Measurements from ENCODE around the gene LAMC3.

- TF ChIP-seq POLR2A (IDR thresholded peaks at IDR 0.05; ENCODE audit: low read length), result no peak
- no peak for TF ChIP-seq GATA1 (IDR thresholded peaks at IDR 0.05; ENCODE audit: low read depth, low read length)
Observed at GRCh38 chr9:131001990-131002389, 7.0 kb upstream of the LAMC3 start.

All from erythroblast (primary cell).